ENCODE data around the gene CLPTM1L.

CLPTM1L gene

DNA sequence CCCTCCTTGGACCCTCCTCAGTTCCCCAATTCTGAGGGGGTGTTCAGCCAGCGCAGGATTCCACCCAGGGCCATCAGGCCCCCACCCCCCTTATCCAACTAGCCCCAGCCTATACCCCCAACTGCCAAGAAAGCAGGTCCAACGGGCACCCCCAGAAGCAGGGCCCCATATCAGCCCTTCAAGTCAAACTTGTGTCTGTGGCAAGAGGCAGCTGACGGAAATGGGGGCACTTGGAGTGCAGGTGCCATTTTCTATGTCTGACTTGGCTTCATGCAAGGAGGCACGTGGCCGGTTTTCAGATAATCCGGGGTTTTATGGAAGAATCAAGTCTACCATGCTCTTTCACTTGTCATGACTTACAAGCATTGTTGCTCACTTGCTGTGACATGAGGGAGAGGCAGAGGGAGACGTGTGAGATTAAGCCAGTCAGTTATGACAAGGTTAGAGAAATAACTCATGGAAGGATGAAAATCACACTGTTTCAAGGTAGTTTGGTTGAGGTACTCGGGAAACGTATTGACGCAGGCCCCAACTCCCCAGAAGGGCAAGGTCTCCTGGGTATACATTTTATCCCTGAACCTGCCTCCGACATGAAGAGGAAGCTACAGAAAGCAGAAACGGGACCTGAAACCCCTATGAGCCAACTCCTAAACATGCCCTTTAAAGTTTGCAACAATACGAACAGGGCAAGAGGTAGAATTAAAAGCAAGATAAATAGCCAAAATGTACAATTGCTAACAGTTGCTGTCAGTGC lies 26.5 kb upstream of the CLPTM1L start:
- no peak overlapping the region for H3K4me3 ChIP-seq
- peaks cover 0 to 7% of the 10 kb centered on the region in 2 donors for H3K27me3 ChIP-seq
- no peaks in the 10 kb centered on the region for H3K4me1 ChIP-seq
- no peak overlapping the region for H3K27ac ChIP-seq
- no peak for DNase-seq
- intact Hi-C loops (cut with DNase I; ENCODE audit: low total_unique reads), result no loop called here
- no peaks in the 10 kb centered on the region for H3K9me3 ChIP-seq
- TF ChIP-seq CTCF (IDR thresholded peaks at IDR 0.05), result no peak
- H3K36me3 ChIP-seq, result no peaks in the 10 kb centered on the region

GRCh38 chr5:1370006-1370405 lies 25.1 kb upstream of the CLPTM1L start:
- DNase-seq, result no peak
- H3K27ac ChIP-seq, result no peak overlapping the region
- no peak for TF ChIP-seq CTCF (IDR thresholded peaks at IDR 0.05)
- no peaks in the 10 kb centered on the region for H3K36me3 ChIP-seq
- intact Hi-C loops (cut with DNase I; ENCODE audit: low total_unique reads), result no loop called here
- H3K4me3 ChIP-seq, result no peak overlapping the region
- peaks cover 0 to 5% of the 10 kb centered on the region in 2 donors for H3K27me3 ChIP-seq
- H3K4me1 ChIP-seq, result no peaks in the 10 kb centered on the region
- H3K9me3 ChIP-seq, result no peaks in the 10 kb centered on the region

- no peak overlapping the region for H3K27ac ChIP-seq
- DNase-seq, result no peak
- H3K36me3 ChIP-seq, result no peaks in the 10 kb centered on the region
- H3K4me1 ChIP-seq, result no peaks in the 10 kb centered on the region
- peaks cover 0 to 10% of the 10 kb centered on the region in 2 donors for H3K27me3 ChIP-seq
- TF ChIP-seq CTCF (IDR thresholded peaks at IDR 0.05), result no peak
- intact Hi-C loops (cut with DNase I; ENCODE audit: low total_unique reads), result no loop called here
- no peak overlapping the region for H3K4me3 ChIP-seq
- no peaks in the 10 kb centered on the region for H3K9me3 ChIP-seq
These were observed 23.9 kb upstream of the CLPTM1L start for GRCh38 chr5:1368756-1369155.

DNA sequence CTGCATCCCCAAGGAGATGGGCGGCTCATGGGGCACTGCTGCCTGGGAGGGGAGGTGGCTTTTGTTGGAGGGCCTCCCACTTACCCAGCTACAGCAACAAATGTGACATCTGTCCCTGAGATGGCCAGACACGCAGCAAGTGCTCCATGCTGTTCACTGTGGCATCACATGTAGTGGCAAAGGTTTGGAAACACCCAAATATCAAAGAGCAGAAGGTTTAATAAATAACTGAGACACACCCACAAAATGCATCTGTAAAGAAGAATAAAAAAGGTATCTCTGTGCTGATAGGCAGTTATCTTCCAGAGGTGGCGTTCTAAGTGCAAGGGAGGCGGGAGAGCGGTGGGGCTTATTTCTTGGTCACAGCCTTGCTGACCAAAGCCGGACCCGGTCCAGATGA lies 23.3 kb upstream of the CLPTM1L start:
- Histone ChIP-seq H3K36me3 (no peaks in the 10 kb centered on the region), H3K27ac (no peak overlapping the region), H3K9me3 (no peaks in the 10 kb centered on the region), H3K27me3 (peaks cover 0 to 12% of the 10 kb centered on the region in 2 donors), H3K4me3 (no peak overlapping the region), H3K4me1 (no peaks in the 10 kb centered on the region)
- DNase-seq, result no peak
- TF ChIP-seq CTCF (IDR thresholded peaks at IDR 0.05), result no peak
- intact Hi-C loops (cut with DNase I; ENCODE audit: low total_unique reads), result no loop called here

- Histone ChIP-seq H3K9me3 (no peaks in the 10 kb centered on the region), H3K27me3 (peaks cover 0 to 16% of the 10 kb centered on the region in 2 donors), H3K4me1 (no peaks in the 10 kb centered on the region), H3K27ac (no peak overlapping the region), H3K4me3 (no peak overlapping the region), H3K36me3 (no peaks in the 10 kb centered on the region)
- intact Hi-C loops (cut with DNase I; ENCODE audit: low total_unique reads), result no loop called here
- DNase-seq, result no peak
- no peak for TF ChIP-seq CTCF (IDR thresholded peaks at IDR 0.05)
These were observed 22.2 kb upstream of the CLPTM1L start for GRCh38 chr5:1367149-1367548.
